Neutrophil (primary cell): ENCODE measurements around the gene IL9.
"Not testable (repeated sequence)": the region's sequence is repeated elsewhere in the genome, so short reads cannot be mapped to it uniquely, and the experiment has no call there.

Experiments used
- H3K27ac ChIP-seq: fragments of 200-600 bp; sonication (generic); 2 replicates; pipeline ENCODE4 v1.5.1; 2016; ENCODE audit warnings: mild to moderate bottlenecking, moderate library complexity
- H3K27me3 ChIP-seq: fragments of 200-600 bp; sonication (generic); 2 replicates; pipeline ENCODE4 v1.6.0; 2016; ENCODE audit warnings: mild to moderate bottlenecking
- H3K36me3 ChIP-seq: fragments of 200-600 bp; sonication (generic); 2 replicates; pipeline ENCODE4 v1.5.1; 2017
- H3K4me1 ChIP-seq, 2 experiments: fragments of 200-600 bp in 1 of 2; sonication (generic) in 1 of 2; 1 replicate in 1 of 2; 2 replicates in 1 of 2; pipeline versions ENCODE4 v1.5.1 to v1.6.1; 2013 to 2016; ENCODE audit warnings: low read depth in 1 of 2, low read length in 1 of 2, mild to moderate bottlenecking in 1 of 2, moderate library complexity in 1 of 2; ENCODE audit not compliant: control insufficient read depth in 1 of 2, insufficient read depth in 1 of 2
- H3K4me3 ChIP-seq, 2 experiments: fragments of 200-600 bp in 1 of 2; sonication (generic) in 1 of 2; 1 replicate in 1 of 2; 2 replicates in 1 of 2; pipeline ENCODE4 v1.5.1; 2013 to 2016; ENCODE audit warnings: low read depth in 1 of 2, low read length in 1 of 2, mild to moderate bottlenecking in 1 of 2, moderate library complexity in 1 of 2
- H3K9me3 ChIP-seq: fragments of 200-600 bp; sonication (generic); 2 replicates; pipeline ENCODE4 v1.5.1; 2016
- CTCF ChIP-seq: fragments of 200-600 bp; sonication (generic); IDR thresholded peaks from 2 replicates; pipeline ENCODE4 v1.5.1; 2016; ENCODE audit warnings: antibody characterized with exemption

Gene IL9

GRCh38 chr5:135859641-135860040 lies 36.0 kb downstream of the IL9 start:
- H3K4me3 ChIP-seq, result no peak overlapping the region
- no peaks in the 10 kb centered on the region for H3K27me3 ChIP-seq
- TF ChIP-seq CTCF, result no peak
- H3K36me3 ChIP-seq, result no peaks in the 10 kb centered on the region
- H3K9me3 ChIP-seq, result no peaks in the 10 kb centered on the region
- H3K4me1 ChIP-seq, result no peaks in the 10 kb centered on the region
- no peak overlapping the region for H3K27ac ChIP-seq

- H3K4me3 ChIP-seq, H3K4me1 ChIP-seq, H3K9me3 ChIP-seq, H3K36me3 ChIP-seq, H3K27ac ChIP-seq, H3K27me3 ChIP-seq: not testable (repeated sequence)
These were observed 36.5 kb downstream of the IL9 start for GRCh38 chr5:135859186-135859585.

GRCh38 chr5:135857630-135858311 lies 37.9 kb downstream of the IL9 start:
- H3K36me3 ChIP-seq, result no peaks in the 10 kb centered on the region
- H3K27me3 ChIP-seq, result no peaks in the 10 kb centered on the region
- H3K4me1 ChIP-seq, result no peaks in the 10 kb centered on the region
- no peak for TF ChIP-seq CTCF
- no peaks in the 10 kb centered on the region for H3K9me3 ChIP-seq
- H3K27ac ChIP-seq, result no peak overlapping the region
- no peak overlapping the region for H3K4me3 ChIP-seq

- no peaks in the 10 kb centered on the region for H3K4me1 ChIP-seq
- no peaks in the 10 kb centered on the region for H3K27me3 ChIP-seq
- H3K4me3 ChIP-seq, result no peak overlapping the region
- H3K9me3 ChIP-seq, result no peaks in the 10 kb centered on the region
- no peak for TF ChIP-seq CTCF
- no peak overlapping the region for H3K27ac ChIP-seq
- no peaks in the 10 kb centered on the region for H3K36me3 ChIP-seq
These were observed 43.5 kb downstream of the IL9 start for GRCh38 chr5:135851915-135852845.

- Histone ChIP-seq H3K4me1 (no peaks in the 10 kb centered on the region), H3K27ac (no peak overlapping the region), H3K9me3 (no peaks in the 10 kb centered on the region), H3K27me3 (no peaks in the 10 kb centered on the region), H3K36me3 (no peaks in the 10 kb centered on the region), H3K4me3 (no peak overlapping the region)
- TF ChIP-seq CTCF, result no peak
These were observed 44.3 kb downstream of the IL9 start for GRCh38 chr5:135851186-135851914.
